ENCODE results near the gene GPAM.
A peak's percentile ranks its signal among the peaks of the same experiment; 100 is the strongest.
"Not testable (repeated sequence)": the region's sequence is repeated elsewhere in the genome, so short reads cannot be mapped to it uniquely, and the experiment has no call there.

GPAM gene, protein sequence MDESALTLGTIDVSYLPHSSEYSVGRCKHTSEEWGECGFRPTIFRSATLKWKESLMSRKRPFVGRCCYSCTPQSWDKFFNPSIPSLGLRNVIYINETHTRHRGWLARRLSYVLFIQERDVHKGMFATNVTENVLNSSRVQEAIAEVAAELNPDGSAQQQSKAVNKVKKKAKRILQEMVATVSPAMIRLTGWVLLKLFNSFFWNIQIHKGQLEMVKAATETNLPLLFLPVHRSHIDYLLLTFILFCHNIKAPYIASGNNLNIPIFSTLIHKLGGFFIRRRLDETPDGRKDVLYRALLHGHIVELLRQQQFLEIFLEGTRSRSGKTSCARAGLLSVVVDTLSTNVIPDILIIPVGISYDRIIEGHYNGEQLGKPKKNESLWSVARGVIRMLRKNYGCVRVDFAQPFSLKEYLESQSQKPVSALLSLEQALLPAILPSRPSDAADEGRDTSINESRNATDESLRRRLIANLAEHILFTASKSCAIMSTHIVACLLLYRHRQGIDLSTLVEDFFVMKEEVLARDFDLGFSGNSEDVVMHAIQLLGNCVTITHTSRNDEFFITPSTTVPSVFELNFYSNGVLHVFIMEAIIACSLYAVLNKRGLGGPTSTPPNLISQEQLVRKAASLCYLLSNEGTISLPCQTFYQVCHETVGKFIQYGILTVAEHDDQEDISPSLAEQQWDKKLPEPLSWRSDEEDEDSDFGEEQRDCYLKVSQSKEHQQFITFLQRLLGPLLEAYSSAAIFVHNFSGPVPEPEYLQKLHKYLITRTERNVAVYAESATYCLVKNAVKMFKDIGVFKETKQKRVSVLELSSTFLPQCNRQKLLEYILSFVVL

DNA sequence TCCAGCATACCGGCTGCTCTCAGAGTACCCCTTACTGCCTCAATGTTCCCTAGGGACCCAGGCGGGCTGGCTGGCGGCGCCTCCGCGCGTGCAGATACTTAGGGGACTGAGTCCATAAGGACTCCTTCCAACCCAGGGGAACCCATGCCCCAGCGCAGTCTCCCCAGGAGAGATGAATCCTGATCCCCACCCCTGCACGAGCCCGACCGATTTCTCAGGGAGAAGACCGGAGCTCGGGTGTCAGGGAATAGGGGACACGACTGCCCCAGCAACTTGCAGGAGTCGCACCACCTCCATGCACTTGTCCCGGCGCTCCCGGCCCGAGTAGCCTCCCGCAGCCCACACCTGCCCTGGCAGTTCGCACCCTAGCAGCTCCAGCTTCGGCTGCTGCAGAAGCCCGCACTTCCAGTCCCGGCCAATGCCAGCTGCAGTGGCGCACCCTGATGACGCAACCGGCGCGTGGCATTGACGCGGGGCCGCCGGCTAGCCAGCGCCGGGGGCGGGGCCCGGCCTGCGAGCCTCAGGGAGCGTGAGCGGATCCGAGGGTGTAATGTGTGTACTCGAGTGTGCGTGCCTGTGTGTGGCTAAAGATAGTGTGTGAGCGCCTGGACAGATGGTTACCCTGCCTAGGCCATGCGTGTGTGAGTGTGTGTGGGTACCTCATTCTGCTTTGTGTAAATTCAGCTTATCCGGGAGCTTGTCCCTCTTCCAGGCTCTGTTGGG is at the start of gene GPAM:
GPAM (minus strand) TSS at position 437 of the 723 bp plus-strand sequence. CDS start 1,981 bp downstream, outside the sequence.
- DNase-seq (ENCODE audit: low read depth, low spot score): peak; percentile 81

DNA sequence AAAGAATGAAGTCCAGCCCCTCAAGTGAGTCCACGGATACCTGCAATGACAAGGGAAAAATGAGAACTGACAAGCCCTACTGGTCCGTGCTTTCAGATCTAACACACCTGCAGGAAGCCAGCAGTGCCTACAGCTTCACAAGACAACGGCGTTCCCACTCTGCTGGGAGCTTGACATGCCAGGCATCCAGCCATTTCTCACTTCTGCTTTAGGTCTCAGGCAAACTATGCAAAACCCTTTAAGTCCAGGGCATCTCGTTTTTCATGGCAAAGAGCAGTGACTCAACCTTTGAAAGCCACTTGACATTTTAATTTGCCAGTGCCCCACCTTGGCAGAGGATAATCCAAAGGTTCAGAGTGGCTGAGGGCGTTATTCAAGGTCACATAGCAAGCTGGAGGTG is 49.1 kb upstream of the GPAM start:
- no peak for DNase-seq (ENCODE audit: low read depth, low spot score)

DNA sequence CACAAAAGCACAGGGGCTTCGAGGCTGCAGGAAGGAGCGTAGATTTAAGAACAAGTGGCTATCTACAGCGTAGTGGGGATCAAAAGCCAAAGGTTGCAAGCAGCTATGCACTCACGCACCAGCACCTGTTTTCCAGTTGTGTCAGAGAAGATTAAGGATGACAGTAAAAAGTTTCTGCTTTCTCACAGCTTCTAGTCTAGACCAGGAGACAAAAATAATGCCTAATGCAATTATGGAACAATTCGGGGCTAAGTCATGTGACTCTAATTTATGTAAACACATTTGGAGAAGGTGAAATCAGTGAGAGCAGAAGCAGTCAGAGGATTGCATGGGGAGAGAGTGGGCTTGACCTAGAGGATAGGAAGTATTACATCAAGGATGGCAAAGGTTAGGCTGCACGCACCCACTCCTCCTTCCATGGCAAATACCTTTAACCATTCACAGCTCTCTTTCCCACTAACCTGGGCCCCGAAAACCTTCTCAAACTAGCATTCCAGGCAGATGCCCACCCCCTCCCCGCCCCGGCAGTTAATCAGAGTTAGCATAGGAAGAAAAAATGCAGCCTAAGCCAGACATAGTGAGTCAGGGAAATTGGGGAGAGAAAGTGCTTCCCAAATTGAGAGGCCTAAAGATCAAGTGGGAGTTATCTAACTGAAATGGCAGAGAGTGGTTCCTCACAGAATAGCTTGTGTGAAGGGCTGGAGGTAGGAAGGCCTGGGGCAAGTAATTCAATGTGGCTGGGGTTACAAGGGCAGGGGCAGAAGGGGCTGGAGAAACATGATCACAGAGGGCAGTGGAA is 48.2 kb upstream of the GPAM start:
- DNase-seq (ENCODE audit: low read depth, low spot score): no peak

DNA sequence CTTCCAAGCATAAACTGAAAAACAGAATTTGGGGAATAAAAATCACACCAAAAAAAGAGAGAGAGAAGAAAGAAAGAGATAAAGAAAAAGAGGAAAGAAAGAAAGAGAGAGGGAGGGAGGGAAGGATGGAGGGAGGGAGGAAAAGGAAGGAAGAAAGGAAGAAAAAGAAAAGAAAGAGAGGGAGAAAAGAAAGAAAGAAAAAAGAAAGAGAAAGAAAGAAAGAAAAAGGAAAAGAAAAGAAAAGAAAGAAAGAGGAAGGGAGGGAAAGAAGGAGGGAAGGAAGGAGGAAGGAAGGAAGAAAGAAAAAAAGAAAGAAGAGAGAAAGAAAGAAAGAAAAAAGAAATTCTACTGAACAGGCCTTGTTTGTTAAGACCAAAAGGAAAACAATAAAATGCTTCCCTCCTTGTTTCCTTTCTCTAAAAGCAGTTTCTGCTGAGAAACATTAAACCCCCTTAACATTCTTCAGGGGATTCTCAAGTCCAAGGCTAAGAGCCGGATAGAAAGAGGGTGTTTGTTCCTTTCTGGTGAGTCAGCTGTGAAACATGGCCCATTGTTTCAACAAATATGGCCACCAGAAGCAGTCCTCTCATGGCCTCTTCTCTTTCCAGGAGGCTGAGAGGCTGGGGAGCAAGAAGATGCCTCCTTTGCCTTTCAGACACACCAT is 46.9 kb upstream of the GPAM start:
- no peak for DNase-seq (ENCODE audit: low read depth, low spot score)

DNA sequence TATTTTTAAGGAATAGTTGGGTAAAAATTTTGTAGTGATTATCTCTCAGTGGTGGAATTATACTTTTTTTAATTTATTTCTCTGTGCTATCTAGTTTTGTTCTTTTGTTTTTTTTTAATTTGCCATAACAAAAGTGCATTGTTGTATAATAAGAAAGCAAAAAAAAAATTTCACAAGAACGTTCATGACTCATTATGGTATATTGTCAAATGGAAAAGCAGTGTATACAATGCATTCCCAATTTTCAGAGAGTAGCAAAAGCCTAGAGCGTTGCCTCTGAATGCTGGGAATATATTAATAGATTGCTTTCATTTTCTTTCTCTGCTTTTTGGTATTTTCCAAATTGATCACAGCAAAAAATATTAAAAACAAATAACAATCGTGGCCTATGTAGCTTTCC is 46.3 kb upstream of the GPAM start:
- DNase-seq (ENCODE audit: low read depth, low spot score): no peak

DNA sequence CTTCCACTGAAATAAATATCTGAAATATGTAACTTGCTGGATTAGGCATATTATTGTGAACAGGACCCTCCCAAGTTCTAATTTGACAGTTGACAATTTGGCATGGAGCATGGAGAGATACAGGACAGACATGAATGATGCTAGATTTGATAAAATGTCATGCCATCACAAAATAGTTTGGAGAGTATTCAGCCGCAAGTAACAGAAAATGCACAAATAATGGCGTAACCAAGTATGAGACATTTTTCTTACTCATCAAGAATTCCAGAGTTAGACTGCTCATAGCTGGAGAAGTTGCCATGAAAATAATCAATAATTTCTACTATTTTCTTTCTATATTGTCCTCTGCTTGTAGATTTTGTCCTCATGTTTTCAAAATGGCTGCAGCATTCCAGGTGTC is 45.5 kb upstream of the GPAM start:
- DNase-seq (ENCODE audit: low read depth, low spot score): no peak

DNA sequence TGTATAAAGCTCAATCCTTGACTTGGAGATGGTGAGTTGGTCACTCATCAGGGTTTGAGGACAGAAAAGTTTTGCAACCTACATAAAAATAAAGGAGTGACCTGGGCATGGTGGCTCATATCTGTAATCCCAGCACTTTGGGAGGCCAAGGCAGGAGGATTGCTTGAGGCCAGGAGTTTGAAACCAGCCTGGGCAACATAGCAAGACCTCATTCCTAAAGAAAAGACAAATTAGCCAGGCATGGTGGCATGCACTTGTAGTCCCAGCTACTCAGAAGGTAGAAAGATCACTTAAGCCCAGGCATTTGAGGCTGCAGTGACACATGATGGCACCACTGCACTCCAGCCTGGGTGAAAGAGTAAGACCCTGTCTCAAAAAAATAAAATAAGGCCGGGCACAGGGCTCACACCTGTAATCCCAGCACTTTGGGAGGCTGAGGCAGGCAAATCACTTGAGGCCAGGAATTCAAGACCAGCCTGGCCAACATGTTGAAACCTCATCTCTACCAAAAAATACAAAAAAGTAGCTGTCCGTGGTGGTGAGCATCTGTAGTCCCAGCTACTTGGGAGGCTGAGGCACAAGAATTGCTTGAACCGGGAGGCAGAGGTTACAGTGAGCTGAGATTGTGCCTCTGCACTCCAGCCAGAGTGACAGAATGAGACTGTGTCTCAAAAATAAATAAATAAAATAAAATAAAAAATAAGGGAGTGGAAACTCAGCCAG is 45.0 kb upstream of the GPAM start:
- DNase-seq (ENCODE audit: low read depth, low spot score): not testable (repeated sequence)

DNA sequence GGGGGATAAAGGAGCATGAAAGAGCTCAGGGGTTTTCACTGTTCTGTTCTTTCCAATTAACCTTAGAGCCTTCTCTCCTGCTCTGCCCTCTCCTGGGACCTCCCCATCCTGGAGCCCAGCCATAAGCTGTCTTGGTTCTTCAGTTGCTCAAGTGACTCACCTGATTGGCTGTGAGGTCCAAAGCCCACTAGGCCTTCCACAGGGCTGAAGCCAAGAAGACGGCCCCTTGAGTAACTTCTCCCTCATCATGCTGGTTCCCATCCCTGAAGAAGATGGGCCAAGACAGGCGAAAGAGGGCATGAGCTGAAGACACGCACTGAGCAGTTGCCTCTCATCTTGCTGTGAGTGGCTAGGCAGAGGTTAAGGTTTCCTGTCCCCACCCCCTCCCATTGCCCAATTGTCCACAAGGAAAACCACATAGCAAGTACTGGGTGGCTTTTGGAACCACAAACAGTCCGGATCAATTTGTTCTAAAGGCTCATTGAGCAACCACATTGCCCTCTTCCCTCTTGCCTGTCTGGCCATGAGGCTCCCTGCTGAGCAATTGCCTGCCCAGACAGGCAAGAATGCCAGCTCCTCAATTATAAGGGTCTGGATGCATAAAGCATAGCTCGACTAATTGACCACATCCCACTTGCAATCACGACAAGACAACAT is 43.9 kb upstream of the GPAM start:
- no peak for DNase-seq (ENCODE audit: low read depth, low spot score)

DNA sequence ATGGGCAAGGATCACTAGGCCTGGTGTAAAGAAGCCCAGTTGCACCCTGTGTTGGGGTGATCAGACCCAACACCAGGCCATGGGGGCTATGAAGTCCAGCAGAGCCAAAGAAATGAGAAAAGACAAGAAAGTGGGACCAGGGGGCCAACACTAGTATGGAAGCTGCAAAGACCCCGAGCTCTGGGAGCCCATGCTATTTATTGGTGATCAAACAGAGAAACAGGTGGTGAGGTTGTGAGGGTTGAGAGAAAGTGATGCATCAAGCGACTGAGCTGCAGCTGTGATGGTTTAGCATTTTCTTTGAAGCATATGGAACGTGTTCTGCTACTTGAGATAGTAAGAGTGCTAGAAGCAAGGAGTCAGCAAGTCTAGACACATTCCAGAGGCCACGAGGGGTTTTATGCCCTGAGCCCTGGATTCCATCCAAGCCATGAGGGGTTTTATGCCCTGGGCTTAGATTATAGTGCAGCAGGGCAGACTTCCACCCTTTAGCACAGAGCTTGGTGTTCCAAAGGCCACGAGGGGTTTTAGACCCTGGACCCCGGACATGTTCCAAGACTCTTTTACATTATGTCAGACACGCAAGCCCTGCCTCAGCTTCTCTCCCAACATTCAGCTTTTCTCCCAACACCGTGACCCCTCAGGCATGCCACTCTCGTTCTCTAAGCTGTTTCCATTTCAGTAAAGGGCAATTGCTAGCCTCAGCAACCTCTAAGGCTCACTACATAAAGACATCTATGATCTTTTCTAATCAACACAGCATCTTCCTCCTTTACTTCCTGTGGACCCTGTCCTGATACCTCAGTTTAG is 43.1 kb upstream of the GPAM start:
- DNase-seq (ENCODE audit: low read depth, low spot score): no peak

DNA sequence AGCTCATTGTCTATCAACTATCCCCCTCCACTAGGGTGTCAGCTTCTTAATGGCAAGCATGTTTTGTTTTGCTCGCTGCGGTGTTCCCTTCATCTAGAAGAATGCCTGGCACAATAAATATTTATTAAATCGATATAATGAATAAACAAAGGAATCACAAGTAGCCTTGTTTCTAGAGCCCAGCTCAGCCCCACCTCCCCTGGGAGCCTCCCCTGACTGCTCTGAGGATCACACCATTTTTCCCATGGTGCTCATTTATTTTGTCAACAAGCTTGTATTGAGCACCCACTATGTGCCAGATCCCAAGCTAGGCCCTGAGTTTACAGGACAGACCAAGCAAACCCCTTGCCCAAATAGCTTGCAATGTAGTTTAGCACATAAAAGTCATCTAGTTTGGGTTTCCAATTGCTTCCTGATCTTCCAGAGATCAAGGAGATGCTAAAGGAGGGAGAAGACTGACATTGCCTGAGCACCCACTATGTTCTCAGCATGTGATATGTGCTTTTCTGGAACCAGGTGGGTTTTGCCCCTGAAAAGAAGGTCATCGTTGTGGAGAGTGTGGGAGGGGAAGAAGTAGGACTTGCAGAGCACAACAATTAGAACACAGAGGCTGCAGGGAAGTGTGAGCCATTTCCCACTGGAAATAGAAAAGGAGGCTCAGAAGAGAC is 42.3 kb upstream of the GPAM start:
- DNase-seq (ENCODE audit: low read depth, low spot score): no peak

DNA sequence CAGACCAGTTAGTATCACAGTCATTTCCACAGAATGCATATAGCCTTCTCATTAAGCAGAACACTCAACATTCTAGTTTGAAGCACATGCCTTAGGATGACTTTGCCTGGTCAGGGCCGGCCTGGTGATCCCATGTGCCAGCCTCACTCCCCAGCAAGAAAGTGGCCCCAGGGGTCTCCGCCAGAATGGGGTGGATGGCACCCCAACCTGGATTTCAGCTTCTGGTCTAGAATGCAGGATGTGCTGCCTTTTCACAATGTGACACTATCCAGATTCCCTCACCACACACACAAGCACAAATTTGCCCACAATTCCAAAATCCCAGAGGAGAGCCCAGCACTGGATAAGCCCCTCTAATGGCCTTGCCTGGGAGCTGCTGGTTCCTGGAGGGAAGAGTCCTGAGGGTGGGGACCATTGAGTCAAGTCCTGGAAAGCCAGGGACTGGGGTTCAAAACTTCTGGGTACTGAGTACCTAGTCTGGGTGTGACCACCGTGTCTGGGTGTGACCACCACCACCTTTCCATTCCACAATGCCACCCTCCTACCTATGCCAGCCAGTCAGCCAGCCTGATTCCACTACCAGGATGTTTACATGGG is 41.5 kb upstream of the GPAM start:
- no peak for DNase-seq (ENCODE audit: low read depth, low spot score)

DNA sequence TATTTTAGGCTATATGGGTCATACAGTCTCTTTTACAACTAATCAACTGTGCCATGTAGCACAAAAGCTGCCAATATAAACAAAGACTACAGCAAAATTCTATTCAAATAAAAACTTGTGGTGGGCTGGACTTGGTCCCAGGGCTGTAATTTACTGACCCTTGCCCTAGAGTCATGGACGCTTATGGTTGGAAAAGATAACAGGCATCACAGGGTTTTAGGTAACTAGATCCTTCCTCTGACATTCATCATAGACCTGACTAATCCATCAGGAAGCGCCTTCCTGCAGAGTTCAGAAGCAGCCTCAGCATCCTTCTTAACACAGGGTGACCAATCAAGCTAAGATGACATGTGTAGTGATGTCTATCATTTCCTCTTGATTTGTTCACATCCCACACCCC is 40.2 kb upstream of the GPAM start:
- no peak for DNase-seq (ENCODE audit: low read depth, low spot score)

DNA sequence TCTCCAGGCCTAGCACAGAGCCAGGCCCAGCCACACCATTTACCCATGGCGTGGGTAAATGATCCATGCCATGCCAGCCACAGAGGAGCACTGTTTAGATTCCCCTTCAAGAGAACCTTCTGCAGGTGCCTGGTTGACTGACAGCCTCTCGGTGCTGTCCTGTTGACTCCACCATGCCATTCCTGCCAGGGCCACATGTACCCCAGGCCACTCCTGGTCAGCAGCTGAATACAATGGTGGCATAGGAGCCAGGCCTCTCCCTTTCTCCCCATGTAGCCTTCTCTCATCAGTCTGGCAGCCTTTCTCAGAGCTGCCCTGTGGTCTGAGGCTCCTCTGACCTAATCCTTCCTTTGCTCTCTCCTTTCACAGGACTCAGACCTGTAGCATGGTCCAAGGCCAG is 39.2 kb upstream of the GPAM start:
- DNase-seq (ENCODE audit: low read depth, low spot score): no peak

DNA sequence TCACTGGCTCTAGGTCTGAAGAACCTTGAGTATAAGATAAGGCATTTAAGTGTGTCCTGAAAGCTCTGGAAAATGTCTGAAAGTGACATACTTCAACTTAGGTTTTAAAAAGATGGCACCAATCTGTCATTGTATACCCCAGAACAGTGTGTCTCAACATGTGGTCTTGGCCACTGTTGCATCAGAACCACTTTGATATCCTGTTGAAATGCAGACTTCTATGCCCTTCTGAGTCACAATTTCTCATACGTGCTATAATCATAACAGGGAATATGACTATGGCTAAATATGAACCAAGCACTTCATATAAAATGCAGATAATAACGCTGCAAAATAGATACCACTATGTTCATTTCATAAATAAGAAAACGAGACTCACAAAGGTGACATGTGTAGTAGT is 38.0 kb upstream of the GPAM start:
- no peak for DNase-seq (ENCODE audit: low read depth, low spot score)

DNA sequence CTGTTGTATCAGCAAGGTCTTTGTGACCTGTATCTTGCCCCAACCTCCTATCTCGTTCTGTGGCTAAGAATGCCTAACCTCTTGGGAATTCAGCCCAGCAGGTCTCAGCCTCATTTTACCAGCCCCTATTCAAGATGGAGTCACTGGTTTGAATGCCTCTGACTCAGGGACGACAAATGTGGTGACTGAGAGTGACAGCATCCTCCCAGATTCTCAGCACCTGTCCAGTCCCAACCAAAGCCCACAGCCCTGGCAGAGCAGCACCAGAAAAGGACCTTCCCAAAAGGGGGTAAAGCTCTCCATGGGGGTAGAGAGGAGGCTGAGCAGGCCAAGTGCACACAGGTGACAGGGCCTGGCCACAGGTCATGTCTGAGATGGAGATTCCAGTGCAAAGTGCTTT is 35.4 kb upstream of the GPAM start:
- DNase-seq (ENCODE audit: low read depth, low spot score): no peak

DNA sequence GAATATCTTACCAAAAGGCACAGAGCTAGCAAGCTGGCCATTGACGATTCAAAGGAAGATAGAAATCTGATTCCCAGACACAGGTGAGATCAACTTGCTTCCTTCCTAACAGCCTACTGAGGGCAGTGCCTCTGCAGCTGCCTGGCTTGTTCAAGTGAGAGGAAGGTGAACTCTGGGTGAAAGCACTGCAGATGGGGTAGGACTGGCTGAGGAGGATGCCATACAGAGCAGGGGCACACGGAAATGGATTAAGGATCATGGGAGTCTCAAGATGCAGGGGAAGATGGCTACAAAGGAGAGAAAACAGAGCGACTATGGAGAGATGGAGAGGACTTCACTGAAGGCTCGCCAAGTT is 34.4 kb upstream of the GPAM start:
- no peak for DNase-seq (ENCODE audit: low read depth, low spot score)

DNA sequence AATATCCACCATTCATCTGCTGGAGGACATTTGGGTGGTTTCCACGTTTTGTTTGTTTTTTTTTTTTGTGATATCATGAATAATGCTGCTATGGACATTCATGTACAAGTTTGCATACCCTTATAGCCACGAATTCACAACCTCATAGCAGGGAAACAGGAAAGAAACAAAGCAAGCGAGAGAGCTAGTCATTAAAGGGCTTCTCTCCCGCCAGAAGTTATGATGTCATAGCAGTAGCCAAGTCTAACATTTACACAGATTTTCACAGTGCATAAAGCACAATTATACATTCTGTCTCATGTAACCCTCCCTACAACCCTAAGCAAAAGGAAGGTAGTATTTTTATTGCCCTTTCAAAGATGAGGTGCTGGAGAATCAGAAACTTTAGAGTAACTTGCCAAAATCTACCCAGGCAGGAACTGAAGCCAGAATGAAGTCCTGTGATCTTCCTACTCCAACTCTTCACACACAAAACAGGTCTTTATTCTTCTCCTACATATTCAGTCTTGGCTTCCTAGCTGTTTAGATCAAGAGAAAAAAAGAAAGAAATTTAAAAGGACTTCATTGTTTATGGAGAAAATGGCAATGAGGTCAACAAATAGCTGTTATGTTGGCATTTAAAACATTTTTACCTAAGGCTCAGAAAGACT is 33.9 kb upstream of the GPAM start:
- DNase-seq (ENCODE audit: low read depth, low spot score): no peak

DNA sequence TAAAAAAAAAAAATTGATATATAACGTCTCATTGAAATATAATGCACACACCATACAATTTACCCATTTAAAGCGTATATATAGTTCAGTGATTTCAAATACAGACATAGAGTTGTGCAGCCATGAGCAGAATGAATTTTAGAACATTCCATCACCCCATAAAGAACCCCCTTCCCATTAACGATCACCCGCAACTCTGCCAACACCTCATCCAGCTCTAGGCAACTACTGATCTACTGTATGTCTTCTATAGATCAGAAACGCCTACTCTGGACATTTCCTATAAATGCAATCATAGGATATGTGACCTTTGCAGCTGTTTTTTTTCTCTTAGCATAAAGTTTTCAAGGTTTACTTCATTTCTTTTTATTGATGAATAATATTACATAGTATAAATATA is 33.4 kb upstream of the GPAM start:
- DNase-seq (ENCODE audit: low read depth, low spot score): no peak
